ENCODE data around the gene ATP9B. TPM values are rescaled to one million over a fixed set of nuclear protein-coding genes. Genes with fewer than 3 reads are reported as not detected.
A peak's percentile ranks its signal among the peaks of the same experiment; 100 is the strongest.

Gene ATP9B
- total RNA-seq, 1 experiment from 2014 or later: 15.6 TPM

GRCh38 chr18:79384151-79384807, 315.1 kb downstream of the ATP9B start:
- no peaks in the 10 kb centered on the region for H3K79me2 ChIP-seq (ENCODE audit: low read length)
- no peaks in the 10 kb centered on the region for H3K36me3 ChIP-seq (ENCODE audit: low read depth, low read length)
- no peaks in the 10 kb centered on the region for H4K20me1 ChIP-seq (ENCODE audit: low read length)
- H3K9me3 ChIP-seq (ENCODE audit: low read length): no peaks in the 10 kb centered on the region
- ATAC-seq (peak; percentile 27), DNase-seq (peak; percentile 9)
- CTCF ChIA-PET: no interaction called here
- H3K4me2 ChIP-seq (ENCODE audit: low read length): no peak overlapping the region
- no peaks in the 10 kb centered on the region for H3K27me3 ChIP-seq (ENCODE audit: low read length)
- H3F3A ChIP-seq (ENCODE audit: low read length, unreplicated experiment): no peaks in the 10 kb centered on the region
- intact Hi-C loops (cut with micrococcal nuclease): loop anchor here (5.0 kb wide), 1 partner anchor 63 kb away; no protein-coding TSS in a partner anchor
- no peak for TF ChIP-seq EZH2 (IDR thresholded peaks at IDR 0.05; ENCODE audit: low read length, unreplicated experiment)
- TF ChIP-seq EZH2phosphoT487 (IDR thresholded peaks at IDR 0.05; ENCODE audit: borderline replicate concordance, low read length): no peak
- TF ChIP-seq CTCF (conservative IDR thresholded peaks at IDR 0.05; ENCODE audit: low read depth, low read length): no peak
- no peak overlapping the region for H3K27ac ChIP-seq (ENCODE audit: low read length)
- POLR2A ChIA-PET (ENCODE audit: unreplicated experiment): no interaction called here
- no peak overlapping the region for H3K9ac ChIP-seq (ENCODE audit: low read length)
- H2AFZ ChIP-seq (ENCODE audit: low read length): no peak overlapping the region
- no peak overlapping the region for H3K4me3 ChIP-seq (ENCODE audit: low read length)
- BruUV-seq (replicated peaks): no TSS peak
- H3K9me2 ChIP-seq (replicated peaks; ENCODE audit: low read length): no peaks in the 10 kb centered on the region
- peaks cover 2% of the 10 kb centered on the region; the same call in 1 of the 2 replicates for H3K4me1 ChIP-seq (ENCODE audit: insufficient read depth, low read length)

- Histone ChIP-seq H3K4me2 (ENCODE audit: low read length) (no peak overlapping the region), H3K36me3 (ENCODE audit: low read depth, low read length) (no peaks in the 10 kb centered on the region), H3F3A (ENCODE audit: low read length, unreplicated experiment) (no peaks in the 10 kb centered on the region), H3K4me1 (ENCODE audit: insufficient read depth, low read length) (no peaks in the 10 kb centered on the region), H3K9me2 (replicated peaks; ENCODE audit: low read length) (no peaks in the 10 kb centered on the region), H3K9ac (ENCODE audit: low read length) (no peak overlapping the region), H3K27ac (ENCODE audit: low read length) (no peak overlapping the region), H3K9me3 (ENCODE audit: low read length) (no peaks in the 10 kb centered on the region), H4K20me1 (ENCODE audit: low read length) (no peaks in the 10 kb centered on the region), H3K79me2 (ENCODE audit: low read length) (no peaks in the 10 kb centered on the region), H3K27me3 (ENCODE audit: low read length) (no peaks in the 10 kb centered on the region), H2AFZ (ENCODE audit: low read length) (no peak overlapping the region), H3K4me3 (ENCODE audit: low read length) (no peak overlapping the region)
- DNase-seq (no peak), ATAC-seq (no peak)
- intact Hi-C loops (cut with micrococcal nuclease): loop anchor here (5.0 kb wide), 1 partner anchor 62 kb away; no protein-coding TSS in a partner anchor
- TF ChIP-seq EZH2 (IDR thresholded peaks at IDR 0.05; ENCODE audit: low read length, unreplicated experiment) (no peak), CTCF (conservative IDR thresholded peaks at IDR 0.05; ENCODE audit: low read depth, low read length) (no peak), EZH2phosphoT487 (IDR thresholded peaks at IDR 0.05; ENCODE audit: borderline replicate concordance, low read length) (no peak)
- ChIA-PET POLR2A (ENCODE audit: unreplicated experiment) (no interaction called here), CTCF (no interaction called here)
- no TSS peak for BruUV-seq (replicated peaks)
Measured at GRCh38 chr18:79384834-79385233, 315.6 kb downstream of the ATP9B start.

GRCh38 chr18:79385326-79385707, 316.1 kb downstream of the ATP9B start:
- intact Hi-C loops (cut with micrococcal nuclease): no loop called here
- ChIA-PET CTCF (no interaction called here), POLR2A (ENCODE audit: unreplicated experiment) (no interaction called here)
- H4K20me1 ChIP-seq (ENCODE audit: low read length): no peaks in the 10 kb centered on the region
- TF ChIP-seq EZH2phosphoT487 (IDR thresholded peaks at IDR 0.05; ENCODE audit: borderline replicate concordance, low read length) (no peak), EZH2 (IDR thresholded peaks at IDR 0.05; ENCODE audit: low read length, unreplicated experiment) (no peak), CTCF (conservative IDR thresholded peaks at IDR 0.05; ENCODE audit: low read depth, low read length) (no peak)
- H3K9me3 ChIP-seq (ENCODE audit: low read length): no peaks in the 10 kb centered on the region
- no peak for ATAC-seq
- no peak overlapping the region for H3K4me3 ChIP-seq (ENCODE audit: low read length)
- H3K79me2 ChIP-seq (ENCODE audit: low read length): no peaks in the 10 kb centered on the region
- no peak overlapping the region for H2AFZ ChIP-seq (ENCODE audit: low read length)
- H3K36me3 ChIP-seq (ENCODE audit: low read depth, low read length): no peaks in the 10 kb centered on the region
- H3K9me2 ChIP-seq (replicated peaks; ENCODE audit: low read length): no peaks in the 10 kb centered on the region
- no peak overlapping the region for H3K9ac ChIP-seq (ENCODE audit: low read length)
- no peak overlapping the region for H3K4me2 ChIP-seq (ENCODE audit: low read length)
- DNase-seq: no peak
- no peaks in the 10 kb centered on the region for H3K27me3 ChIP-seq (ENCODE audit: low read length)
- BruUV-seq (replicated peaks): no TSS peak
- no peak overlapping the region for H3K27ac ChIP-seq (ENCODE audit: low read length)
- H3K4me1 ChIP-seq (ENCODE audit: insufficient read depth, low read length): no peaks in the 10 kb centered on the region
- no peaks in the 10 kb centered on the region for H3F3A ChIP-seq (ENCODE audit: low read length, unreplicated experiment)

Data from PC-3 (cell line).